HG03066 (cell line): Measurements from ENCODE around the gene FURIN.

ENCODE experiments used
- ATAC-seq: cut with Tn5 transposase; IDR thresholded peaks from one replicate; pipeline ENCODE4 v1.9.1; 2021; ENCODE audit warnings: low read depth; ENCODE audit not compliant: unreplicated experiment

Gene FURIN

GRCh38 chr15:90881978-90882721 is 13.8 kb downstream of the FURIN start:
- no peak for ATAC-seq

GRCh38 chr15:90882781-90883525 is 14.6 kb downstream of the FURIN start:
- no peak for ATAC-seq

- no peak for ATAC-seq
These were observed 15.2 kb downstream of the FURIN start for GRCh38 chr15:90883526-90883975.

- no peak for ATAC-seq
These were observed 15.8 kb downstream of the FURIN start, which contains the start of gene FES for GRCh38 chr15:90883976-90884718. TSS of gene FES (plus strand) at chr15:90884504. CDS start at chr15:90885046, 542 bp downstream.

GRCh38 chr15:90884719-90885431 is 16.5 kb downstream of the FURIN start:
- no peak for ATAC-seq

GRCh38 chr15:90885432-90886290 is 17.3 kb downstream of the FURIN start:
- ATAC-seq = no peak

- no peak for ATAC-seq
These were observed 17.9 kb downstream of the FURIN start for GRCh38 chr15:90886291-90886614.

- ATAC-seq = no peak
These were observed 18.7 kb downstream of the FURIN start for GRCh38 chr15:90887037-90887481.

GRCh38 chr15:90889313-90889730 is 20.9 kb downstream of the FURIN start:
- ATAC-seq = no peak

- ATAC-seq = no peak
These were observed 21.5 kb downstream of the FURIN start for GRCh38 chr15:90889736-90890456.

GRCh38 chr15:90890839-90891238 is 22.5 kb downstream of the FURIN start:
- no peak for ATAC-seq

- ATAC-seq = no peak
These were observed 23.1 kb downstream of the FURIN start for GRCh38 chr15:90891346-90891949.

GRCh38 chr15:90892023-90892422 is 23.6 kb downstream of the FURIN start:
- no peak for ATAC-seq

GRCh38 chr15:90892498-90893174 is 24.2 kb downstream of the FURIN start:
- ATAC-seq = no peak

GRCh38 chr15:90893175-90894090 is 25.0 kb downstream of the FURIN start:
- ATAC-seq = no peak

- ATAC-seq = no peak
These were observed 27.3 kb downstream of the FURIN start for GRCh38 chr15:90895571-90896117.
